ENCODE data around the gene DNAJC10.

DNAJC10 gene

DNA sequence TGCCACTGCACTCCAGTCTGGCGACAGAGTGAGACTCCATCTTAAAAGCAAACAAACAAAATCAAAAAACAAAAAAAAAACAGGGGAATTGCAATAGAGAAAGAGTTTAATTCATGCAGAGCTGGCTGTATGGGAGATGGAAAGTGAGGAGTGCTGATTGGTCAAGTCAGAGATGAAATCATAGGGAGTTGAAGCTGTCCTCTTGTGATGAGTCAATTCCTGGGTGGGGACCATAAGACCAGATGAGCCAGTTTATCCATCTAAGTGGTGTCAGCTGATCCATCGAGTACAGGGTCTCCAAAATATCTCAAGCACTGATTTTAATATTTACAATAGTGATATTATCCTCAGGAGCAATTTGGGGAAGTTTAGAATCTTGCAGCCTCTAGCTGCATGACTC lies 105.1 kb downstream of the DNAJC10 start:
- TF ChIP-seq, protein P1, sequence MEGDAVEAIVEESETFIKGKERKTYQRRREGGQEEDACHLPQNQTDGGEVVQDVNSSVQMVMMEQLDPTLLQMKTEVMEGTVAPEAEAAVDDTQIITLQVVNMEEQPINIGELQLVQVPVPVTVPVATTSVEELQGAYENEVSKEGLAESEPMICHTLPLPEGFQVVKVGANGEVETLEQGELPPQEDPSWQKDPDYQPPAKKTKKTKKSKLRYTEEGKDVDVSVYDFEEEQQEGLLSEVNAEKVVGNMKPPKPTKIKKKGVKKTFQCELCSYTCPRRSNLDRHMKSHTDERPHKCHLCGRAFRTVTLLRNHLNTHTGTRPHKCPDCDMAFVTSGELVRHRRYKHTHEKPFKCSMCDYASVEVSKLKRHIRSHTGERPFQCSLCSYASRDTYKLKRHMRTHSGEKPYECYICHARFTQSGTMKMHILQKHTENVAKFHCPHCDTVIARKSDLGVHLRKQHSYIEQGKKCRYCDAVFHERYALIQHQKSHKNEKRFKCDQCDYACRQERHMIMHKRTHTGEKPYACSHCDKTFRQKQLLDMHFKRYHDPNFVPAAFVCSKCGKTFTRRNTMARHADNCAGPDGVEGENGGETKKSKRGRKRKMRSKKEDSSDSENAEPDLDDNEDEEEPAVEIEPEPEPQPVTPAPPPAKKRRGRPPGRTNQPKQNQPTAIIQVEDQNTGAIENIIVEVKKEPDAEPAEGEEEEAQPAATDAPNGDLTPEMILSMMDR (IDR thresholded peaks at IDR 0.05; ENCODE audit: control insufficient read depth, extremely low read depth, insufficient read depth) = no peak
- no peak overlapping the region for H3K4me3 ChIP-seq (ENCODE audit: low read depth, low read length)
- no peak for DNase-seq (ENCODE audit: low read depth)

DNA sequence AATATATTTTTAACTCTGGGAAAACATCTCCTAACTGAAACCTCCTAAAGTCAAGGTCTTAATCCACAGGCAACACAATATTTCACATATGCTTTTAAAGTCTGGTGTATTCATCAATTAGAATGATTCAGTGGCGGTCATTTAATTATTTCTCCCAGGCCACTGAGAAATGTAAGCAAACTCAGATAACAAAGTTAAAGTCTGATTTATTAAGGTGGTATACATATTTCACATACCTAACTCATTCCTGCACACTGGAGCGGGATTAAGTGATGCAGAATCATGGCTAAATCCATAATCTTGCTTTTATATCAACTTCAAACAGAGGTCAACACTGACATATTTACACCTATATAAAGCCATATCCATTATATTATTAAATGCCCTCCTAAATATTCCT lies 106.7 kb downstream of the DNAJC10 start:
- H3K4me3 ChIP-seq (ENCODE audit: low read depth, low read length) = no peak overlapping the region
- no peak for DNase-seq (ENCODE audit: low read depth)
- TF ChIP-seq, protein P1 (IDR thresholded peaks at IDR 0.05; ENCODE audit: control insufficient read depth, extremely low read depth, insufficient read depth) = no peak

DNA sequence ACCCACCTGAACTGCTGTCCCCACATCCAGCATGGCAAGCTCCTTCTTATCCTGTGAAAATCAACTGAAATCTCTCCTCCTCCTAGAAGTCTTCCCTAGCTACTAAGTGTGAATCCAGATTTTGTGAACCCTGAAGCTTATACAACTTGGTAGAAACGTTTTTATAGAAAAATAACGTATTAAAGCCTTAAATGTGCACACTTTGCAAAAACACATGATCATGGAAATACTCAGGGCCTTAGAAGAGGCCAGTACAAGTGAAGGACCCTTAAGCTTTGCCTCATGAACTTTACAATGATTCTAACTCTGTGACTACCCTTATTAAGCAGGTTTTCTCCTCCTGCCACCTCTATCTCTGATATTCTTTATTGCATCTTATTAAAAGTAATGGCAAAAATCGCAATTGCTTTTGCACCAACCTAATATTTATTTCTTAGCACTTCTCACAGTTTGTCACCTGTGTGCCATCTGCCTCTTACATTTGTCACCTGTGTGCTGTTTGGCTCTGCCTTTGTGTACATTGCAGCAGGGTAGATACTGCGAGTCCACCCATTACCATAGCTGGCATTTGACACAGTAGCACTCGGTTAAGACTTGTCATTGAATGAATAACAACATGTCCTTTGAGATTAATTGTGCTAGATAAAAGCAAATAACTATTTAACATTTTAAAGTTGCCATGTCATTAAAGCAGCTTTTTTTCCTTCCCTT lies 108.2 kb downstream of the DNAJC10 start:
- no peak for DNase-seq (ENCODE audit: low read depth)
- H3K4me3 ChIP-seq (ENCODE audit: low read depth, low read length) = no peak overlapping the region
- TF ChIP-seq, protein P1 (IDR thresholded peaks at IDR 0.05; ENCODE audit: control insufficient read depth, extremely low read depth, insufficient read depth) = no peak

GRCh38 chr2:182824767-182825158 lies 108.7 kb downstream of the DNAJC10 start:
- TF ChIP-seq, protein P1 (IDR thresholded peaks at IDR 0.05; ENCODE audit: control insufficient read depth, extremely low read depth, insufficient read depth) = no peak
- H3K4me3 ChIP-seq (ENCODE audit: low read depth, low read length) = no peak overlapping the region
- DNase-seq (ENCODE audit: low read depth) = no peak

- no peak overlapping the region for H3K4me3 ChIP-seq (ENCODE audit: low read depth, low read length)
- TF ChIP-seq, protein P1 (IDR thresholded peaks at IDR 0.05; ENCODE audit: control insufficient read depth, extremely low read depth, insufficient read depth) = no peak
- no peak for DNase-seq (ENCODE audit: low read depth)
Measured at GRCh38 chr2:182826064-182826463, 110.0 kb downstream of the DNAJC10 start.

DNA sequence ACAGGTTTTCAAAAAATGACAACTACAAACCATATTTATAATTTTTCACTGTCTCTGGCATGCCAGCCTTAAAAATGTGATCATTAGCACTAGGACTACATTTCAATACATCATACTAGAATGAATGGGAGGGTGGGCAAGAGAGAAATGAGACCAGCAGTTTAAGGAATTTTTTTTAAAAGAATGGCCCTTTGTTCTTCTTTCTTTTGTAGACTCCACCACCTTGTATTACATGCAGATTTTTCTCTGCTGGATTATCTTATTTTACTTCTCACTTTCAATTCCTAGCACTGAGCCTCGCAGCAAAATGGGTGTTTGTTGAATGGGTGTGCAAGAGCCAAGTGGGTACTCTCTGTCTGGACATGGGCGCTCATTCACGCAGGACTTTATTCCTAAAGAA lies 110.4 kb downstream of the DNAJC10 start:
- no peak for DNase-seq (ENCODE audit: low read depth)
- TF ChIP-seq, protein P1 (IDR thresholded peaks at IDR 0.05; ENCODE audit: control insufficient read depth, extremely low read depth, insufficient read depth) = no peak
- H3K4me3 ChIP-seq (ENCODE audit: low read depth, low read length) = no peak overlapping the region

Measured in LNCaP clone FGC (cell line).